Measurements from ENCODE around the gene ATXN3.

Gene ATXN3

DNA sequence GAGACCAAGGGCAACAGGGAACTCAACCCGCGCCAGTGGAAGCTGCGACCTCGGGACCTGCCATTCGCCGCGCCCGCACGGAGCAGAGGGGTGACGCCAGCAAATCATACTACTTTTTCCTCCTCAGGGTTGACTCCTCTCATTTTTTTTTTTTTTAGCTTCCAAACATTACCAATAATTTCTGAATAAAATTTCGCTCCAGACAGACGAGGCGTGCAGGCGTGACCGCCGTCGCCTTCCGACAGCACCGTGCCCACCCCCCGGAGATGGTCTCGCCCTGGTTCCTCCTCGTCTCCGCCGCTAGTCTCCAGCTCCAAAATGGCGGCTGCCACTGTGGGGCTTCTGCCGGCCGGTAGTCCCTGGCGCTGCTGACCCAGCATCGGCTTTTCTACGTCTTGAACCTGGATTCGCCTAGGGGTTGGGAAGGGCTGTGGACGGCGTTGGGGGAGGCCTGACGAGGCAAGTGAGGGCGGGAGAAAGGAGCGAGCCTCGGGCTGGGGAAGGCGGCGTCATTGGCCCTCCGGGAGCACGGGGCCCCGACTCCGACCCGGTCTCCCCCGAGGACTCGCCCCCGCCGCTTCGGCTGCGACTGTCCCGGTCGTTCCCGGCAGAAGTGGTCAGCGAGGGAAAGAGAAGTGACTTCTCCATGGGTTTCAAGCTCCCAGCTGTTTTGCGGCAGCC is 15.4 kb upstream of the ATXN3 start, which contains the start of the genes CPSF2 and NDUFB1:
CPSF2 (plus strand) TSS at position 300 of the 681 bp plus-strand sequence. CDS start 9,016 bp downstream, outside the sequence.
NDUFB1 (minus strand) TSS at position 37 of the 681 bp plus-strand sequence. CDS start 4,069 bp downstream, outside the sequence.
- no CpG with 5 or more reads among the region's 55 CpGs for WGBS (ENCODE audit: insufficient coverage, insufficient read length)
- Histone ChIP-seq H3K4me3 (ENCODE audit: low read length) (peak within 1 kb of the TSS; percentile 98), H3K27ac (ENCODE audit: low read length) (no peak within 1 kb of the TSS), H3K36me3 (ENCODE audit: control insufficient read depth, insufficient read depth, low read length) (0 out of 2 replicates have a peak, but pooled peaks cover 4% of the 10 kb centered on the region), H3K27me3 (ENCODE audit: control insufficient read depth, insufficient read depth, low read length) (no peaks in the 10 kb centered on the region), H3K4me1 (ENCODE audit: control insufficient read depth, insufficient read depth, low read length) (0 out of 2 replicates have a peak, but pooled peaks cover 1% of the 10 kb centered on the region), H3K9me3 (ENCODE audit: control insufficient read depth, insufficient read depth, low read length) (no peaks in the 10 kb centered on the region)
- peak; percentile 50 for DNase-seq (ENCODE audit: low read depth, low spot score)

DNA sequence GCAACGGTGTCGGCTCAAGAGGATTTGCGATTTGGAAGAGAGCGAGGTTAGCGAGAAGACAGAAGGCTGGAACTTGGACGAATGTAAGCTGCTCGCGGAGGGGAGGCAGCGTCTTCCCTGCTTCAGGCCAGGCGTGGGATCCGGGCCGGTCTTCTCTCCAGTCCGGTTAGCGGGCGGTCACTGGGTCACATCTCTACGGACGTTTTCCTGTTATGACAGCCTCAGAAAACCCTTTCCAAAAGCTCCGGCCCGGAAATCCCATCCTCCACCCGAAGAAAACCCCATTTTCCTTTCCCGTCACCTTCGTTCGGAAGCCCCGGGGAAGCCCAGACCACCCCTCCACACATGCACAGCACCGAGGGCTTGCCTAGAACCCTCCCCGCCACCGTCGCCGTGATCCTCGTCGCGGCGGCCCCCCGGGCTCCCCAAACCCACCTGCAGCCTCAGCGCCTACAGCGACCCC is 14.9 kb upstream of the ATXN3 start:
- no peaks in the 10 kb centered on the region for H3K9me3 ChIP-seq (ENCODE audit: control insufficient read depth, insufficient read depth, low read length)
- 0 out of 2 replicates have a peak, but pooled peaks cover 1% of the 10 kb centered on the region for H3K4me1 ChIP-seq (ENCODE audit: control insufficient read depth, insufficient read depth, low read length)
- H3K27me3 ChIP-seq (ENCODE audit: control insufficient read depth, insufficient read depth, low read length), result no peaks in the 10 kb centered on the region
- no CpG with 5 or more reads among the region's 36 CpGs for WGBS (ENCODE audit: insufficient coverage, insufficient read length)
- H3K36me3 ChIP-seq (ENCODE audit: control insufficient read depth, insufficient read depth, low read length), result no peaks in the 10 kb centered on the region
- no peak for DNase-seq (ENCODE audit: low read depth, low spot score)
- peak overlapping the region; percentile 98 for H3K4me3 ChIP-seq (ENCODE audit: low read length)
- no peak overlapping the region for H3K27ac ChIP-seq (ENCODE audit: low read length)

DNA sequence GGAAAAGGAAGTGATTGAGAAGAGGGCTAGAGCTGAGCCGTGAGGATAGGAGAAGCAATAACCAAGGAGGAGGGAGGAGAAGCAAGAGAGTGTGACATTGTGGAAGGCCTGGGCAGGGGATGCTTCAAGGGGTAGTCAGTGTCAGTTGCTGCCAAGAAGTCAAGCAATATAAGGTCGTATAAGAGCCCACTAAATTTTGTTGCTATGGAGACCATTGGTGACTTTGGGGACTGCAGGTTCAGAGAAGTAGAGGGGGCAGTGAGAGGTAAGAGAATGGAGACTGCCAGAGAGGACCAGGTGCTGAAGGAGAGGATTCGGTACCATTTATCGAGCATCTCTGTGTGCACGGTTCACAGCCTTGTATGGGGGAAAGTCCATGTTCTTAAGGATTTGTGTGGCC is 3.1 kb upstream of the ATXN3 start:
- no CpG with 5 or more reads among the region's 5 CpGs for WGBS (ENCODE audit: insufficient coverage, insufficient read length)
- H3K27ac ChIP-seq (ENCODE audit: low read length), result no peak overlapping the region
- H3K27me3 ChIP-seq (ENCODE audit: control insufficient read depth, insufficient read depth, low read length), result no peaks in the 10 kb centered on the region
- H3K4me3 ChIP-seq (ENCODE audit: low read length), result no peak overlapping the region
- 0 out of 2 replicates have a peak, but pooled peaks cover 1% of the 10 kb centered on the region for H3K4me1 ChIP-seq (ENCODE audit: control insufficient read depth, insufficient read depth, low read length)
- DNase-seq (ENCODE audit: low read depth, low spot score), result no peak
- H3K36me3 ChIP-seq (ENCODE audit: control insufficient read depth, insufficient read depth, low read length), result no peaks in the 10 kb centered on the region
- H3K9me3 ChIP-seq (ENCODE audit: control insufficient read depth, insufficient read depth, low read length), result no peaks in the 10 kb centered on the region

DNA sequence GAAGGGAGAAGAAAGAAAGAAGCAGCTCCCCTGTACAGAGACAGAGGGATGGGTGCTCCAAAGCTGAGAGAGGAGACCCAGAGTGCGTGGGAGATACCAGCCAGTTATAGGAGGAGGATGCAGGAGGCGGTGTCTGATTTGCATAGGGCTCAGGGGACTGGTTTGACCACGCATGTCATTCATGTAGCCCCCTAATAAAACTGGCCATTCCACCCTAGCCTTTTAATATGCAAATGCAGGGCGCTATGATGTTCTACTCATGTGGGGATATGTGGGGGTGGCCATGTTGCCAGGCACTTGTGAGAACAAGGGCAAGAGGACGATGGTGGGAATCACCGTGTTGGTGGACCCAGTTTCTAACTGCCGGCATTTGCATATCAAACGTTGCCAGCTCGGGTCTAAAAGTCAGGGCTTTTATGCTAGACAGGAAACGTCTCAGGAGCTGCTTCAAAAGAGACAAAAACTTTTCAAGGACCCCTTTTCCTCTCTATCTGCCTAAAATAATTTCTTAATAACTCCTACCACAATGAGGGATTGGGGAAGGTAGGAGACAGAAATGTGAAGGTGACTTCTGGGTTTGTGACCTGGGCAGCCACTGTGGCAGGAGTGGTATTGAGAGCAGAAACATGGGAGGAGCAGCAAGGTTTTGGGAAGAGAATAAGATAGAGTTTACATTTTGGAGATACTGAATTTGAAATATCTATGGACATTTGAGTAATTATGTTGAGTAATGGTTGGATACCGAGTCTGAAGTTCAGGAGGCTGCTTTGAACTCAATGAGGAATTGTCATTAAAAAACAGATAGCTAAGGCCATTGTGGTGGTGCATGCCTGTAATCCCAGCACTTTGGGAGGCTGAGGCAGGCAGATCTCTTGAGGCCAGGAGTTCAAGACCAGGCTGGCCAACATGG is 2.2 kb upstream of the ATXN3 start:
- no peaks in the 10 kb centered on the region for H3K27me3 ChIP-seq (ENCODE audit: control insufficient read depth, insufficient read depth, low read length)
- no CpG with 5 or more reads among the region's 11 CpGs for WGBS (ENCODE audit: insufficient coverage, insufficient read length)
- no peaks in the 10 kb centered on the region for H3K36me3 ChIP-seq (ENCODE audit: control insufficient read depth, insufficient read depth, low read length)
- H3K4me1 ChIP-seq (ENCODE audit: control insufficient read depth, insufficient read depth, low read length), result 0 out of 2 replicates have a peak, but pooled peaks cover 1% of the 10 kb centered on the region
- peak; percentile 47 for DNase-seq (ENCODE audit: low read depth, low spot score)
- no peaks in the 10 kb centered on the region for H3K9me3 ChIP-seq (ENCODE audit: control insufficient read depth, insufficient read depth, low read length)
- no peak overlapping the region for H3K27ac ChIP-seq (ENCODE audit: low read length)
- no peak overlapping the region for H3K4me3 ChIP-seq (ENCODE audit: low read length)

DNA sequence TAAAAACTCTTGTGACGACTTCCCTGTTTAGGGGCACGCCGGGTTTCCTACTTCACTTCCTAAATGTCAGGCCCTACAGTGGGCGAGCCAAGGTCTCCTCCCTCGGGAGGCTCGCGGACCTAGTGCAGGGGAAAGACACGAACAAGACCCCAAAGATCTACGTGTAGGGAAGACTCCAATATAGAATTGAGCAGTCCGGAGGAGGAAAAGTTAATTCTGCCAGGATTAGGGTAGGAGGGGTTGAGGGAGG is 564 bp downstream of the ATXN3 start:
- WGBS (ENCODE audit: insufficient coverage, insufficient read length), result no CpG with 5 or more reads among the region's 10 CpGs
- H3K9me3 ChIP-seq (ENCODE audit: control insufficient read depth, insufficient read depth, low read length), result no peaks in the 10 kb centered on the region
- no peak overlapping the region for H3K27ac ChIP-seq (ENCODE audit: low read length)
- no peak for DNase-seq (ENCODE audit: low read depth, low spot score)
- H3K4me3 ChIP-seq (ENCODE audit: low read length), result peak overlapping the region; percentile 76
- 0 out of 2 replicates have a peak, but pooled peaks cover 1% of the 10 kb centered on the region for H3K4me1 ChIP-seq (ENCODE audit: control insufficient read depth, insufficient read depth, low read length)
- no peaks in the 10 kb centered on the region for H3K27me3 ChIP-seq (ENCODE audit: control insufficient read depth, insufficient read depth, low read length)
- no peaks in the 10 kb centered on the region for H3K36me3 ChIP-seq (ENCODE audit: control insufficient read depth, insufficient read depth, low read length)

DNA sequence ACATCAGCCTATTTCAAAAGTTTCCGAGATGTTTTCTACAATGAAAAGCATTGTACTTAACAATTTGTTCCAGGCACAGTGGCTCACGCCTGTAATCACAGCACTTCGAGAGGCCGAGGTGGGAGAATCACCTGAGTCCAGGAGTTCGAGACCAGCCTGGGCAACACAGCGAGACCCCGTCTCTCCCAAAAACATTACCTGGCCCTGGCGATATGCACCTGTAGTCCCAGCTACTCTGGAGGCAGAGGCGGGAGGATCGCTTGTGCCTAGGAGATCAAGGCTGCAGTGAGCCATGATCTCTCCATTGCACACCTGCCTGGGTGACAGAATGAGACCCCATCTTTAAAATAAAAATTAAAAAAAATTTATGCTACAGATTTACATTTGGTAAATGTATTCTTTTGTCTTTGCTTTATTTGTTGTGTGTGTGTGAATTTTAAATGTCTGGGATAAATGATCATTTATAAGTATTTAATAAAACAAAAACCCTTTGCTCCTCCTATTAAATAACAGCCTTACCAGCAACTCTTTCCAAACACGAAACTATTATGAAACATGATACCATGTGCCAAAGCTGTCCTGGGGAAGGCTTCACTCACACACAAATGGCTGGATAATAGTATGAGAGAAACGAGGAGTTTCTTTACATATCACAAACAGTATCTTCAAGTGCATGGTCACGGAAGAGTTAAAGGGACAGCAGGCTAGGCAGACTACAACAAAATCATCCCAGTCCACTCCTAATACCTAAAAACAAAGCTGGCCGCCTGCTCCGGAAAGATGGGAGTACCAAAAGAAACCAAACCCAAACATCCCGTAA is 1.1 kb downstream of the ATXN3 start:
- Histone ChIP-seq H3K4me1 (ENCODE audit: control insufficient read depth, insufficient read depth, low read length) (0 out of 2 replicates have a peak, but pooled peaks cover 1% of the 10 kb centered on the region), H3K27ac (ENCODE audit: low read length) (no peak overlapping the region), H3K27me3 (ENCODE audit: control insufficient read depth, insufficient read depth, low read length) (no peaks in the 10 kb centered on the region), H3K9me3 (ENCODE audit: control insufficient read depth, insufficient read depth, low read length) (no peaks in the 10 kb centered on the region), H3K36me3 (ENCODE audit: control insufficient read depth, insufficient read depth, low read length) (no peaks in the 10 kb centered on the region), H3K4me3 (ENCODE audit: low read length) (peak overlapping the region; percentile 76; the same call in 1 of the 2 replicates)
- WGBS (ENCODE audit: insufficient coverage, insufficient read length), result no CpG with 5 or more reads among the region's 16 CpGs
- no peak for DNase-seq (ENCODE audit: low read depth, low spot score)

DNA sequence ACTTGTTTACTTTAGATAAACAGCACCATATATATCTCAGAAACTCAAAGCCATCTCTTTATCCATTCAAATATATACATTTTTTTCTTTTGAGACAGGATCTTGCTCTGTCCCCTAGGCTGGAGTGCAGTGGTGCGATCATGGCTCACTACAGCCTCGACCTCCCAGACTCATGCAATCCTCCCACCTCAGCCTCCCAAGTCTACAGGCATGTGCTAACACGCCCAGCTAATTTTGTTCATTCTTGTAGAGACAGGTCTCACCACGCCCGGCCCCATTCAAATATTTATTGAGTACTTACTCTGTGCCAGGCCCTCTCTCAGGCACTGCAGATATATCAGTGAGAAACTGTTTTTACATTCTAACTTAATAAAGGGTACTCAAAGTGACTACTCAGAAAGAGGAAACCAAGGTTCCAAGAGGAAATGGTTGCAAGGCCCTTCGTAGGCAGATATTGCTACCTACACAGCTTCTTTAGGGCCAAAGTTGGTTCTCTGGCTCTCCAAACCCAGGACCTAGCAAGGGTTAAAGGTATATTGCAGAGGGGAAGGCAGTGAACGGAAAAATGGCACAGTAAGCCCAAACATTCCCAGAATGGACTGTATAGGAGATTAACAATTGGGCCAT is 2.9 kb downstream of the ATXN3 start:
- Histone ChIP-seq H3K36me3 (ENCODE audit: control insufficient read depth, insufficient read depth, low read length) (no peaks in the 10 kb centered on the region), H3K4me3 (ENCODE audit: low read length) (no peak overlapping the region), H3K27me3 (ENCODE audit: control insufficient read depth, insufficient read depth, low read length) (no peaks in the 10 kb centered on the region), H3K9me3 (ENCODE audit: control insufficient read depth, insufficient read depth, low read length) (no peaks in the 10 kb centered on the region), H3K27ac (ENCODE audit: low read length) (no peak overlapping the region), H3K4me1 (ENCODE audit: control insufficient read depth, insufficient read depth, low read length) (0 out of 2 replicates have a peak, but pooled peaks cover 1% of the 10 kb centered on the region)
- WGBS (ENCODE audit: insufficient coverage, insufficient read length), result no CpG with 5 or more reads among the region's 7 CpGs
- DNase-seq (ENCODE audit: low read depth, low spot score), result no peak

DNA sequence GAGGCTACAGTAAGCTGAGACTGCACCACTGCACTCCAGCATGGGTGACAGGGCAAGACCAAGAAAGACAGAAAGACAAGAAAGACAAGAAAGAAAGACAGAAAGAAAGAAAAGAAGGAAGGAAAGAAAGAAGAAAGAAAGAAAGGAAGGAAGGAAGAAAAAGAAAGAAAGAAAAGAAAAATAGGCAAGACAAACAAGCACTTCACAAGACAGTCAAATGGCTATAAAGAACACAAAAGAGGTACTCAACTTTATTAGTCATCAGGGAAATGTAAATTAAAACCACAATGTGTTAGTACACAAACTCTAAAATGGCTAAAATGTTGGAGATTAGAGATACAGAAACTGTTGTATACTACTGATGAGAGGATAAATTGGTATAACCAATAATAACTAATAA is 6.6 kb downstream of the ATXN3 start:
- Histone ChIP-seq H3K27ac (ENCODE audit: low read length) (no peak overlapping the region), H3K36me3 (ENCODE audit: control insufficient read depth, insufficient read depth, low read length) (no peaks in the 10 kb centered on the region), H3K27me3 (ENCODE audit: control insufficient read depth, insufficient read depth, low read length) (no peaks in the 10 kb centered on the region), H3K4me3 (ENCODE audit: low read length) (no peak overlapping the region), H3K9me3 (ENCODE audit: control insufficient read depth, insufficient read depth, low read length) (no peaks in the 10 kb centered on the region; the same call in 1 of the 2 replicates), H3K4me1 (ENCODE audit: control insufficient read depth, insufficient read depth, low read length) (no peaks in the 10 kb centered on the region)
- no peak for DNase-seq (ENCODE audit: low read depth, low spot score)

DNA sequence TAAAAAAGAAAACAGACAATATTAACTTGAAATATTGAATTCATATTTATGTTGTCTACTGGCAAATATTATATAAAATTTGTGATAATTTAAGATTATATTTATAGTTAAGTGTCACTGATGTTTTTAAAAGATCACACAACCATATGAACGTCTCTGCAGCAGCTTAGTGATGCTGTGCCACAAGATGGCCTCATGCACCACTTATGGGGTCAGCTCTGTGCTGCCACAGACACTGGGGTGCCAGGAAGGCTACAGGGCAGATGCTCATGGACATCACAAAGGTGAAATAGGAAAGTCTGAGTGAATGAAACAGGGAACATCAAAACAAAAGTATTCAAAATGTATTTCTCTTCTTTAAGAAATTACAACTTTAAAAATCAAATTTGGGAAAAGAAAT is 13.1 kb downstream of the ATXN3 start:
- Histone ChIP-seq H3K27me3 (ENCODE audit: control insufficient read depth, insufficient read depth, low read length) (no peaks in the 10 kb centered on the region), H3K4me1 (ENCODE audit: control insufficient read depth, insufficient read depth, low read length) (no peaks in the 10 kb centered on the region), H3K4me3 (ENCODE audit: low read length) (no peak overlapping the region), H3K36me3 (ENCODE audit: control insufficient read depth, insufficient read depth, low read length) (no peaks in the 10 kb centered on the region), H3K27ac (ENCODE audit: low read length) (no peak overlapping the region), H3K9me3 (ENCODE audit: control insufficient read depth, insufficient read depth, low read length) (no peaks in the 10 kb centered on the region; the same call in 1 of the 2 replicates)
- DNase-seq (ENCODE audit: low read depth, low spot score), result no peak
- no CpG with 5 or more reads among the region's 1 CpG for WGBS (ENCODE audit: insufficient coverage, insufficient read length)
